HEK293 (cell line): ENCODE results near the gene NFIX.

ENCODE experiments used
- CTCF ChIA-PET: fragments of 350-600 bp; formaldehyde crosslinking; extraction: SDS; loops from one replicate; lab custom pipeline; 2021; ENCODE audit warnings: antibody characterized with exemption; lab: Yijun Ruan, JAX
- POLR2A ChIA-PET: fragments of 300-600 bp; formaldehyde crosslinking; extraction: SDS; loops from one replicate; lab custom pipeline; 2020; ENCODE audit warnings: antibody characterized with exemption, inconsistent platforms; lab: Yijun Ruan, JAX
- H3K27ac ChIP-seq: fragments of 200-500 bp; sonication (Bioruptor generic); 2 replicates; pipeline ENCODE4 v1.5.1; 2014; ENCODE audit warnings: low read depth, low read length, control low read depth, inconsistent platforms; ENCODE audit errors: extremely low read depth
- H3K36me3 ChIP-seq, 2 experiments: fragments of 200-500 bp in 1 of 2; sonication (Bioruptor generic) in 1 of 2; 1 replicate in 1 of 2; 2 replicates in 1 of 2; pipeline ENCODE4 v1.5.1; 2014 to 2017; ENCODE audit warnings: inconsistent platforms in 2 of 2, low read length in 2 of 2; ENCODE audit not compliant: control insufficient read depth in 2 of 2, insufficient read depth in 1 of 2
- H3K4me1 ChIP-seq: fragments of 200-500 bp; sonication (Bioruptor generic); 2 replicates; pipeline ENCODE4 v1.5.1; 2014; ENCODE audit warnings: mild to moderate bottlenecking, low read length, inconsistent platforms; ENCODE audit not compliant: control insufficient read depth, insufficient read depth
- H3K4me3 ChIP-seq: 2 replicates; pipeline ENCODE4 v1.5.1; 2011; ENCODE audit warnings: low read depth, mild to moderate bottlenecking, control low read depth, low read length, moderate library complexity
- H3K9me3 ChIP-seq: fragments of 200-500 bp; sonication (Bioruptor generic); 2 replicates; pipeline ENCODE4 v1.5.1; 2014; ENCODE audit warnings: low read depth, low read length, inconsistent platforms; ENCODE audit not compliant: control insufficient read depth, insufficient read depth
- AEBP2 ChIP-seq: fragments of 450-650 bp; formaldehyde crosslinking; IDR thresholded peaks from 2 replicates; pipeline ENCODE4 v1.5.1; 2016; ENCODE audit warnings: missing biosample characterization, missing genetic modification characterization, borderline replicate concordance
- GLI2 ChIP-seq: fragments of 450-650 bp; formaldehyde crosslinking; IDR thresholded peaks from 2 replicates; pipeline ENCODE4; 2017; ENCODE audit warnings: missing biosample characterization, missing genetic modification characterization, low read depth, borderline replicate concordance
- KLF1 ChIP-seq: fragments of 450-650 bp; formaldehyde crosslinking; IDR thresholded peaks from 2 replicates; pipeline ENCODE4 v1.5.1; 2016; ENCODE audit warnings: missing biosample characterization, missing genetic modification characterization
- KLF10 ChIP-seq: fragments of 450-650 bp; IDR thresholded peaks from 2 replicates; pipeline ENCODE4 v1.5.1; 2018; ENCODE audit warnings: missing biosample characterization, mild to moderate bottlenecking, missing genetic modification characterization
- KLF17 ChIP-seq: fragments of 450-650 bp; formaldehyde crosslinking; IDR thresholded peaks from 2 replicates; pipeline ENCODE4 v1.5.1; 2016; ENCODE audit warnings: missing biosample characterization, missing genetic modification characterization
- KLF8 ChIP-seq: fragments of 450-650 bp; formaldehyde crosslinking; IDR thresholded peaks from 2 replicates; pipeline ENCODE4 v1.5.1; 2016; ENCODE audit warnings: missing biosample characterization, missing genetic modification characterization
- KLF9 ChIP-seq: fragments of 450-650 bp; formaldehyde crosslinking; IDR thresholded peaks from 2 replicates; pipeline ENCODE4 v1.5.1; 2016; ENCODE audit warnings: missing biosample characterization, missing genetic modification characterization, low read depth
- PRDM2 ChIP-seq: fragments of 450-650 bp; formaldehyde crosslinking; IDR thresholded peaks from 2 replicates; pipeline ENCODE4 v1.5.1; 2016; ENCODE audit warnings: missing biosample characterization, missing genetic modification characterization, borderline replicate concordance
- SCRT1 ChIP-seq: fragments of 450-650 bp; formaldehyde crosslinking; IDR thresholded peaks from 2 replicates; pipeline ENCODE4 v1.5.1; 2016; ENCODE audit warnings: missing biosample characterization, missing genetic modification characterization, borderline replicate concordance
- SETDB1 ChIP-seq: IDR thresholded peaks from one replicate; pipeline ENCODE4 v1.6.1; 2017; ENCODE audit warnings: mild to moderate bottlenecking, low read length, moderate library complexity, mixed read lengths; ENCODE audit not compliant: insufficient read length
- ZFP3 ChIP-seq: fragments of 450-650 bp; formaldehyde crosslinking; IDR thresholded peaks from 2 replicates; pipeline ENCODE4 v1.5.1; 2016; ENCODE audit warnings: low read depth, missing biosample characterization, missing genetic modification characterization
- ZFP41 ChIP-seq: fragments of 450-650 bp; formaldehyde crosslinking; IDR thresholded peaks from 2 replicates; pipeline ENCODE4 v1.5.1; 2016; ENCODE audit warnings: missing biosample characterization, missing genetic modification characterization, borderline replicate concordance
- ZNF2 ChIP-seq: fragments of 450-650 bp; formaldehyde crosslinking; IDR thresholded peaks from 2 replicates; pipeline ENCODE4 v1.5.1; 2016; ENCODE audit warnings: missing biosample characterization, missing genetic modification characterization
- ZNF221 ChIP-seq: fragments of 450-650 bp; formaldehyde crosslinking; IDR thresholded peaks from 2 replicates; pipeline ENCODE4 v1.5.1; 2017; ENCODE audit warnings: missing biosample characterization, missing genetic modification characterization, borderline replicate concordance
- ZNF404 ChIP-seq: fragments of 450-650 bp; formaldehyde crosslinking; IDR thresholded peaks from 2 replicates; pipeline ENCODE4 v1.5.1; 2017; ENCODE audit warnings: missing biosample characterization, missing genetic modification characterization
- ZNF473 ChIP-seq: fragments of 450-650 bp; formaldehyde crosslinking; IDR thresholded peaks from 2 replicates; pipeline ENCODE4 v1.5.1; 2017; ENCODE audit warnings: missing biosample characterization, missing genetic modification characterization
- ZNF529 ChIP-seq: fragments of 450-650 bp; formaldehyde crosslinking; IDR thresholded peaks from 2 replicates; pipeline ENCODE4 v1.5.1; 2017; ENCODE audit warnings: missing genetic modification characterization, missing biosample characterization; ENCODE audit not compliant: insufficient replicate concordance
- ZNF555 ChIP-seq: fragments of 450-650 bp; formaldehyde crosslinking; conservative IDR thresholded peaks from 2 replicates; pipeline ENCODE4 v1.5.1; 2017; ENCODE audit warnings: missing biosample characterization, mild to moderate bottlenecking, missing genetic modification characterization, inconsistent platforms
- ZNF621 ChIP-seq: fragments of 450-650 bp; formaldehyde crosslinking; IDR thresholded peaks from 2 replicates; pipeline ENCODE4 v1.5.1; 2017; ENCODE audit warnings: missing biosample characterization, missing genetic modification characterization
- ZNF660 ChIP-seq: fragments of 450-650 bp; IDR thresholded peaks from 2 replicates; pipeline ENCODE4 v1.5.1; 2018; ENCODE audit warnings: missing biosample characterization, mild to moderate bottlenecking, missing genetic modification characterization
- ZSCAN30 ChIP-seq: fragments of 450-650 bp; IDR thresholded peaks from 2 replicates; pipeline ENCODE4 v1.5.1; 2018; ENCODE audit warnings: missing biosample characterization, mild to moderate bottlenecking, missing genetic modification characterization, moderate library complexity
- TF ChIP-seq, protein P1 (sequence below): fragments of 450-650 bp; formaldehyde crosslinking; IDR thresholded peaks from 2 replicates; pipeline ENCODE4 v1.5.1; 2017; ENCODE audit warnings: missing biosample characterization, missing genetic modification characterization
- TF ChIP-seq, protein P2 (sequence below): fragments of 450-650 bp; formaldehyde crosslinking; IDR thresholded peaks from 2 replicates; pipeline ENCODE4 v1.5.1; 2016; ENCODE audit warnings: missing biosample characterization, missing genetic modification characterization

Gene NFIX

DNA sequence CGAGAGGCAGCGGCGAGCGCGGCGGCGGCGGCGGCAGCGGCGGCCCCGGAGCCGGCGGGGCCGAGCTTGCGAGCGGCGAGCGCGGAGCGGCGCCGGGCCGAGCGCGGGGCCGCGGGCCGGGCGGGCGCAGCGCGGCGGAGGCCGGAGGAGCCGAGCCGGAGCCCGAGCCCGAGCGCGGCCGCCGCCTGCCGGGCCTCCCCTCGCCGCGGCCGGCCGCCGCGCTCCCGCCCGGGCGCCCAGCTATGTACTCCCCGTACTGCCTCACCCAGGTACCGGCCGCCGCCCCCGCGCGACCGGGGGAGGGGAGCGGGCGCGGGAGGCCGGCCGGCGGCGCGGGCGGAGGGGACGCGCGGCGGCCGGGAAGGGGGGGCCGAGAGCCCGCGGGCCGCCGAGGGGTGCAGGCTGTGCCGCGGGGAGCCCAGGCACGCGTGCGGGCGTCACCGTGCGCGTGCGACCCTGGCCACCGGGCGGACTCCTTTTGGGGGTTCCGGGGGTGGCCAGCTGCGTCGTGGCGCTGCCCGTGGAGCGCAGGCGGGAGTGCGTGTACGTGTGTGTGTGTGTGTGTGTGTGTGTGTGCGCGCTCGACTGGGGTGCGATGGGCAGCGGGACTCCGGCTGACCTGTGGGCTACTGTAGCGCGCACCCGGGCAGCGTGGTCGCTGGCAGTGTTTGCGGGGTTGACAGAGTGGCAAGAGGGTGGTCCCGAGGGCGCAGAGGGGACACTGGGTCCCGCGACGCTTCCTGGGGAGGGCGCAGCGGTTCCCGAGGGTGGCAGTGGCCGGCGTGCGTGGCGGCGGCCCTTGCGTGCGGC, 526 bp downstream of the NFIX start (continued):
- TF ChIP-seq, protein P1, sequence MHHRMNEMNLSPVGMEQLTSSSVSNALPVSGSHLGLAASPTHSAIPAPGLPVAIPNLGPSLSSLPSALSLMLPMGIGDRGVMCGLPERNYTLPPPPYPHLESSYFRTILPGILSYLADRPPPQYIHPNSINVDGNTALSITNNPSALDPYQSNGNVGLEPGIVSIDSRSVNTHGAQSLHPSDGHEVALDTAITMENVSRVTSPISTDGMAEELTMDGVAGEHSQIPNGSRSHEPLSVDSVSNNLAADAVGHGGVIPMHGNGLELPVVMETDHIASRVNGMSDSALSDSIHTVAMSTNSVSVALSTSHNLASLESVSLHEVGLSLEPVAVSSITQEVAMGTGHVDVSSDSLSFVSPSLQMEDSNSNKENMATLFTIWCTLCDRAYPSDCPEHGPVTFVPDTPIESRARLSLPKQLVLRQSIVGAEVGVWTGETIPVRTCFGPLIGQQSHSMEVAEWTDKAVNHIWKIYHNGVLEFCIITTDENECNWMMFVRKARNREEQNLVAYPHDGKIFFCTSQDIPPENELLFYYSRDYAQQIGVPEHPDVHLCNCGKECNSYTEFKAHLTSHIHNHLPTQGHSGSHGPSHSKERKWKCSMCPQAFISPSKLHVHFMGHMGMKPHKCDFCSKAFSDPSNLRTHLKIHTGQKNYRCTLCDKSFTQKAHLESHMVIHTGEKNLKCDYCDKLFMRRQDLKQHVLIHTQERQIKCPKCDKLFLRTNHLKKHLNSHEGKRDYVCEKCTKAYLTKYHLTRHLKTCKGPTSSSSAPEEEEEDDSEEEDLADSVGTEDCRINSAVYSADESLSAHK: no peak
- TF ChIP-seq ZNF2: 0 out of 2 replicates have a peak, but pooled peaks have one; percentile 24
- TF ChIP-seq ZNF621 (tag by site-specific recombination): no peak
- TF ChIP-seq KLF17 (tag by site-specific recombination): 0 out of 2 replicates have a peak, but pooled peaks have one; percentile 27
- TF ChIP-seq SETDB1: no peak
- no peak for TF ChIP-seq ZNF529 (tag by site-specific recombination)
- no peak for TF ChIP-seq GLI2
- TF ChIP-seq ZNF221 (tag by site-specific recombination): no peak
- no peak for TF ChIP-seq ZSCAN30 (tag by site-specific recombination)
- no peak for TF ChIP-seq SCRT1 (tag by site-specific recombination)
- no peak for TF ChIP-seq KLF10 (tag by site-specific recombination)
- TF ChIP-seq ZFP41: no peak
- no peak for TF ChIP-seq ZNF555 (tag by site-specific recombination)
- TF ChIP-seq AEBP2 (tag by site-specific recombination): no peak
- 0 out of 2 replicates have a peak, but pooled peaks have one; percentile 17 for TF ChIP-seq KLF1
- no peak for TF ChIP-seq KLF9 (tag by site-specific recombination)
- TF ChIP-seq, protein P2, sequence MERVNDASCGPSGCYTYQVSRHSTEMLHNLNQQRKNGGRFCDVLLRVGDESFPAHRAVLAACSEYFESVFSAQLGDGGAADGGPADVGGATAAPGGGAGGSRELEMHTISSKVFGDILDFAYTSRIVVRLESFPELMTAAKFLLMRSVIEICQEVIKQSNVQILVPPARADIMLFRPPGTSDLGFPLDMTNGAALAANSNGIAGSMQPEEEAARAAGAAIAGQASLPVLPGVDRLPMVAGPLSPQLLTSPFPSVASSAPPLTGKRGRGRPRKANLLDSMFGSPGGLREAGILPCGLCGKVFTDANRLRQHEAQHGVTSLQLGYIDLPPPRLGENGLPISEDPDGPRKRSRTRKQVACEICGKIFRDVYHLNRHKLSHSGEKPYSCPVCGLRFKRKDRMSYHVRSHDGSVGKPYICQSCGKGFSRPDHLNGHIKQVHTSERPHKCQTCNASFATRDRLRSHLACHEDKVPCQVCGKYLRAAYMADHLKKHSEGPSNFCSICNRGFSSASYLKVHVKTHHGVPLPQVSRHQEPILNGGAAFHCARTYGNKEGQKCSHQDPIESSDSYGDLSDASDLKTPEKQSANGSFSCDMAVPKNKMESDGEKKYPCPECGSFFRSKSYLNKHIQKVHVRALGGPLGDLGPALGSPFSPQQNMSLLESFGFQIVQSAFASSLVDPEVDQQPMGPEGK: peak; percentile 77
- peak; percentile 58; the same call in 1 of the 2 replicates for TF ChIP-seq KLF8 (tag by site-specific recombination)

DNA sequence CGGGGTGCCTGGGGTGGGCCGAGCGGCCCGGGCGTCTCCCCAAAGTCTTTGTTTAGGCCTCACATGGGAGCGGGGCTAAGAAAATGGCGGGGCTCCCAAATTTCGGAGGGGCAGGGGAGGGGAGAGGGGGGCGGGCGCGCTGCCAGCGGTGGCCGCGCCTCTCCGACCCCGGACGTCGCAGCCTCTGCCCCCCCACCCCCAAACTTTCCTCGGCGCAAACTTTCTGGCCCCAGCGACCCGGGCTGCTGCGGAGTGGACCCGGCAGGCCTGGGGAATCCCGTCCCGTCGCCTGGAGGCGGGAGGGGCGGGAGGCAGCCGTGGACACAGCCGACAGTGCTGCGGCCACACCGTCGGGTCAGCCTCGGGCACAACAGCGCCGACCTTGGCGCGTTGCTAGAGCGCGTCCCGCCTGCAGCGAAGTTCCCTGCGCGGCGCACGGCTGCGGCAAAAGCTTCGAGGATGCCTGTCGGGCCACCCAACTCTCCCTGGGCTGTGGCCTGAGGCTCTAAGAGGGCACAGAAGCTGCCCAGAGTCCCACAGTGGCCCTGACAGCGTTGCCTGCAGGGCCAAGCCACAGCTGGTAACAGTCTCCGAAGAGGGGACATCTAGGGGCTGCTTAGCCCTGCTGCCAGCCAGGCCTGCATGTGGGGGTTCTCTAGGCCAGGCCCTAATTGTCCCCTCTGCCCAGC, 1.3 kb downstream of the NFIX start:
- Histone ChIP-seq H3K4me3 (peak overlapping the region; percentile 51), H3K27ac (peak overlapping the region; percentile 70; the same call in 1 of the 2 replicates), H3K4me1 (no peaks in the 10 kb centered on the region), H3K9me3 (no peaks in the 10 kb centered on the region), H3K36me3 (peaks cover 0 to 6% of the 10 kb centered on the region in 2 experiments; a peak in 1 of 3 replicates)
- ChIA-PET POLR2A (no interaction called here), CTCF (interaction anchor here (2.5 kb wide), 1 partner anchor 65 kb away, joined by 11 read pairs; no protein-coding TSS in a partner anchor)
- TF ChIP-seq ZNF660 (tag by site-specific recombination) (no peak), ZNF404 (tag by site-specific recombination) (no peak), ZNF473 (tag by site-specific recombination) (no peak), PRDM2 (tag by site-specific recombination) (no peak), ZFP3 (no peak)
